Measurements from ENCODE around the gene CRTAP. TPM values are rescaled to one million over a fixed set of nuclear protein-coding genes. Genes with fewer than 3 reads are reported as not detected.

CRTAP gene
- total RNA-seq, 1 experiment from 2014 or later = 104 TPM

- no peak for ATAC-seq
- Histone ChIP-seq H3K79me2 (ENCODE audit: insufficient read depth, low read length) (0 out of 2 replicates have a peak, but pooled peaks cover 3% of the 10 kb centered on the region), H3K4me1 (ENCODE audit: control insufficient read depth in 1 of 2, insufficient read depth in 2 of 2, low read length in 2 of 2) (no peaks in the 10 kb centered on the region), H4K20me1 (ENCODE audit: insufficient read depth) (no peaks in the 10 kb centered on the region), H3K27ac (ENCODE audit: low read depth, low read length) (no peak overlapping the region), H2AFZ (ENCODE audit: low read depth, low read length, poor library complexity, severe bottlenecking) (no peak overlapping the region), H3K36me3 (ENCODE audit: control insufficient read depth in 1 of 2, insufficient read depth in 2 of 2, low read length in 2 of 2) (no peaks in the 10 kb centered on the region), H3K27me3 (ENCODE audit: insufficient read depth, low read length) (no peaks in the 10 kb centered on the region), H3K4me2 (ENCODE audit: low read length) (no peak overlapping the region), H3K4me3 (replicated peaks in 1 of 2; ENCODE audit: low read depth in 1 of 2, low read length in 2 of 2) (no peak overlapping the region), H3K9me3 (ENCODE audit: control insufficient read depth in 1 of 2, insufficient read depth in 1 of 2, low read depth in 1 of 2, low read length in 2 of 2) (no peaks in the 10 kb centered on the region), H3K9ac (ENCODE audit: low read length) (no peak overlapping the region), H3K9me2 (ENCODE audit: insufficient read depth) (no peaks in the 10 kb centered on the region)
- POLR2A ChIA-PET = no interaction called here
- no TSS peak for BruUV-seq (replicated peaks)
- TF ChIP-seq ELF1 (IDR thresholded peaks at IDR 0.05; ENCODE audit: borderline replicate concordance, low read depth) (no peak), EZH2 (IDR thresholded peaks at IDR 0.05) (no peak), ZNF274 (IDR thresholded peaks at IDR 0.05; ENCODE audit: low read depth, low read length) (no peak), REST (IDR thresholded peaks at IDR 0.05; ENCODE audit: low read depth) (no peak), SRF (IDR thresholded peaks at IDR 0.05; ENCODE audit: low read depth) (no peak), POLR2A (IDR thresholded peaks at IDR 0.05; ENCODE audit: borderline replicate concordance, extremely low read depth, insufficient read depth, insufficient read length) (no peak), CBX3 (IDR thresholded peaks at IDR 0.05; ENCODE audit: low read depth) (no peak), CTCF (IDR thresholded peaks at IDR 0.05 in 2 of 3, conservative IDR thresholded peaks at IDR 0.05 in 1 of 3; ENCODE audit: borderline replicate concordance in 1 of 3, insufficient read depth in 1 of 3, low read depth in 2 of 3, low read length in 2 of 3) (no peak), TCF7L2 (IDR thresholded peaks at IDR 0.05; ENCODE audit: borderline replicate concordance, extremely low read depth, insufficient read depth, insufficient read length) (no peak), CEBPB (IDR thresholded peaks at IDR 0.05; ENCODE audit: low read depth) (no peak), MAX (IDR thresholded peaks at IDR 0.05) (no peak), EZH2phosphoT487 (IDR thresholded peaks at IDR 0.05; ENCODE audit: borderline replicate concordance) (no peak), ZFX (IDR thresholded peaks at IDR 0.05) (no peak), YY1 (IDR thresholded peaks at IDR 0.05; ENCODE audit: extremely low read depth, insufficient replicate concordance, low read depth, low read length) (no peak)
- RAD21 ChIA-PET (ENCODE audit: low non-redundant PET in 1 of 2, low total read pairs in 2 of 2, uncharacterized antibody in 2 of 2, unreplicated experiment in 2 of 2) = no interaction called here
- CTCF ChIA-PET = interaction anchor here (1.5 kb wide), 1 partner anchor 129 kb away, joined by 8 read pairs; no protein-coding TSS in a partner anchor
- intact Hi-C loops (cut with micrococcal nuclease) = loop anchor here (10.0 kb wide), 1 partner anchor 341 kb away; no protein-coding TSS in a partner anchor
- DNase-seq (ENCODE audit: low read depth, low spot score) = no peak
Measured at GRCh38 chr3:33075995-33076394, 37.8 kb upstream of the CRTAP start.
